OCI-LY3 (cell line): ENCODE data around the gene IL18RAP.

ENCODE experiments used
- H2AFZ ChIP-seq: fragments of 200-600, 300-600 bp; shearing (Covaris generic); 2 replicates; pipeline ENCODE4 v1.6.0; 2014; ENCODE audit warnings: antibody characterized with exemption, low read depth, low read length
- H3K27ac ChIP-seq: fragments of 200-600, 300-600 bp; sonication (generic); 2 replicates; pipeline ENCODE4 v1.5.1; 2014; ENCODE audit warnings: mild to moderate bottlenecking, low read length, moderate library complexity, mixed read lengths
- H3K27me3 ChIP-seq: fragments of 200-600, 300-600 bp; sonication (generic); 2 replicates; pipeline ENCODE4 v1.6.1; 2014; ENCODE audit warnings: low read depth, low read length, mixed read lengths
- H3K36me3 ChIP-seq: fragments of 200-600, 300-600 bp; sonication (generic); replicated peaks from 2 replicates; pipeline ENCODE3; 2014; ENCODE audit warnings: low read depth, low read length, mixed read lengths
- H3K4me1 ChIP-seq: fragments of 300-600, 200-600 bp; sonication (generic); 2 replicates; pipeline ENCODE4 v1.6.1; 2014; ENCODE audit warnings: low read length, mixed read lengths
- H3K4me2 ChIP-seq: fragments of 200-600, 300-600 bp; sonication (generic); 2 replicates; pipeline ENCODE4 v1.6.1; 2014; ENCODE audit warnings: low read length, mixed read lengths
- H3K4me3 ChIP-seq: fragments of 300-600, 200-600 bp; sonication (generic); 2 replicates; pipeline ENCODE4 v1.5.1; 2014; ENCODE audit warnings: antibody characterized with exemption, mild to moderate bottlenecking, low read length, moderate library complexity
- H3K79me2 ChIP-seq: fragments of 300-600, 200-600 bp; shearing (Covaris generic); 2 replicates; pipeline ENCODE4 v1.6.1; 2014; ENCODE audit warnings: mild to moderate bottlenecking, low read length, mixed read lengths
- H3K9ac ChIP-seq: fragments of 300-600, 200-600 bp; shearing (Covaris generic); 2 replicates; pipeline ENCODE4 v1.6.0; 2014; ENCODE audit warnings: mild to moderate bottlenecking, low read length, moderate library complexity
- H3K9me3 ChIP-seq: fragments of 200-600, 300-600 bp; shearing (Covaris generic); 2 replicates; pipeline ENCODE4 v1.6.1; 2014; ENCODE audit warnings: low read length, mixed read lengths; ENCODE audit not compliant: insufficient read depth
- H4K20me1 ChIP-seq: fragments of 200-600, 300-600 bp; sonication (generic); 2 replicates; pipeline ENCODE4 v1.6.1; 2016; ENCODE audit warnings: low read length, mixed read lengths; ENCODE audit not compliant: insufficient read depth
- EZH2phosphoT487 ChIP-seq: fragments of 200-600 bp; shearing (Covaris generic); IDR thresholded peaks from 2 replicates; pipeline ENCODE4 v1.6.1; 2018; ENCODE audit warnings: antibody characterized with exemption, mixed run types, low read depth
- TF ChIP-seq, protein P1 (sequence below): fragments of 200-600, 300-600 bp; sonication (generic); IDR thresholded peaks from 2 replicates; pipeline ENCODE4 v1.5.1; 2014; ENCODE audit warnings: antibody characterized with exemption, low read length, low read depth

IL18RAP gene

DNA sequence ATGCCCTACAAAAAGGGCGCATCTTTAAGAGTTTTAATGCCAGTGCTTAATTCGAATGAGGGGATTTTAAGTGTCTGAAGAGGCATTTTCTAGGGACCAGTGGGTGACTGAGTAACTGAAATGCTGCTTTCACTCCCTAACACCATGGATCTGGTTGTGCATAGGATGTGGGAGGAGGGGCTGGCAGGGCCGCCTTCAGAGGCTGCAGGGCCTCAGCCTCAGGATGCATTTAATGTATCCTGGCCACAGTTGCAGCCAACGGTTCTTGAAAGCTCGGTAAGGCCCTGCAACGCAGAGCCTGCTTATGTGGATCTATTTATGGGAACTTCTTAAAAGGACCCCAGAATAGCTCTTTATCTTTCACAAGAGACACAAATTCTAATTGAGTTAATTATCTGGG is 25.8 kb upstream of the IL18RAP start:
- Histone ChIP-seq H3K79me2 (no peaks in the 10 kb centered on the region), H3K27ac (no peak overlapping the region), H3K4me1 (no peaks in the 10 kb centered on the region), H3K4me3 (no peak overlapping the region), H3K36me3 (no peaks in the 10 kb centered on the region), H3K27me3 (no peaks in the 10 kb centered on the region), H2AFZ (no peak overlapping the region), H3K4me2 (no peak overlapping the region), H4K20me1 (no peaks in the 10 kb centered on the region), H3K9ac (no peak overlapping the region), H3K9me3 (no peaks in the 10 kb centered on the region)
- TF ChIP-seq, protein P1, sequence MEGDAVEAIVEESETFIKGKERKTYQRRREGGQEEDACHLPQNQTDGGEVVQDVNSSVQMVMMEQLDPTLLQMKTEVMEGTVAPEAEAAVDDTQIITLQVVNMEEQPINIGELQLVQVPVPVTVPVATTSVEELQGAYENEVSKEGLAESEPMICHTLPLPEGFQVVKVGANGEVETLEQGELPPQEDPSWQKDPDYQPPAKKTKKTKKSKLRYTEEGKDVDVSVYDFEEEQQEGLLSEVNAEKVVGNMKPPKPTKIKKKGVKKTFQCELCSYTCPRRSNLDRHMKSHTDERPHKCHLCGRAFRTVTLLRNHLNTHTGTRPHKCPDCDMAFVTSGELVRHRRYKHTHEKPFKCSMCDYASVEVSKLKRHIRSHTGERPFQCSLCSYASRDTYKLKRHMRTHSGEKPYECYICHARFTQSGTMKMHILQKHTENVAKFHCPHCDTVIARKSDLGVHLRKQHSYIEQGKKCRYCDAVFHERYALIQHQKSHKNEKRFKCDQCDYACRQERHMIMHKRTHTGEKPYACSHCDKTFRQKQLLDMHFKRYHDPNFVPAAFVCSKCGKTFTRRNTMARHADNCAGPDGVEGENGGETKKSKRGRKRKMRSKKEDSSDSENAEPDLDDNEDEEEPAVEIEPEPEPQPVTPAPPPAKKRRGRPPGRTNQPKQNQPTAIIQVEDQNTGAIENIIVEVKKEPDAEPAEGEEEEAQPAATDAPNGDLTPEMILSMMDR: no peak
- TF ChIP-seq EZH2phosphoT487: no peak

DNA sequence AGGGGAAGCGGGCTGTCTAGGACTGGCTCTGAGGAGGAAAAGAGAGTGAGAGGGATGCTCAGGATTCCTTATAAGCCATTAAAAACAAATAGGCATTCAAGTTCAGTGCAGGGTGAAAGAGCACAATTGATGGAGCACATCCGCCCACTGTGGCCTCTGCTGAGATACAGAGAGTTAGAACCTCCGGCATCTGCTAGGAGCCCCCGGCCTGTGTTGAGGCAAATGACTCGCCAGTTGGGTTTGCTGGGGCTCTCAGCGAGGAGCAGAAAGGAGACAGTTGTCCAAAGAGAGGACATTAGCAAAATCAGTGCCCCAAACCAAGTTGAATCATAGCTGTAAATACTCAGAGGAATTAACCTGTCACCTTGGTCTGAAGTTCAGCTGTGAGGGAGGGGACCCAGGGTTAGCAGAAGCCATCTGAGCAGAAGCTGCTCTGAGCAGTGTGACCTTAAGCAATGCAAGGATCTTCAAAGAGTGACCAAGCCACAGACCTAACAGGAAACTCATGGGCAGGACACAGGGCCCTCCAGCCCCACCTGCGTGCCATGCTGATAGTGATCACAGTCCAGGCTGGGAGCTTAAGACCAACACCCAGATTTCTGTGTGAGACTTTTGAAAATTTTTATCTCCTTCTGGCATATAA is 23.3 kb upstream of the IL18RAP start:
- no peaks in the 10 kb centered on the region for H3K79me2 ChIP-seq
- H2AFZ ChIP-seq: no peak overlapping the region
- H3K4me2 ChIP-seq: no peak overlapping the region
- H3K4me3 ChIP-seq: no peak overlapping the region
- TF ChIP-seq, protein P1: no peak
- no peak for TF ChIP-seq EZH2phosphoT487
- no peaks in the 10 kb centered on the region for H3K4me1 ChIP-seq
- no peaks in the 10 kb centered on the region for H3K36me3 ChIP-seq
- H3K27me3 ChIP-seq: no peaks in the 10 kb centered on the region
- H3K27ac ChIP-seq: no peak overlapping the region
- H3K9ac ChIP-seq: no peak overlapping the region
- H3K9me3 ChIP-seq: no peaks in the 10 kb centered on the region
- no peaks in the 10 kb centered on the region for H4K20me1 ChIP-seq

DNA sequence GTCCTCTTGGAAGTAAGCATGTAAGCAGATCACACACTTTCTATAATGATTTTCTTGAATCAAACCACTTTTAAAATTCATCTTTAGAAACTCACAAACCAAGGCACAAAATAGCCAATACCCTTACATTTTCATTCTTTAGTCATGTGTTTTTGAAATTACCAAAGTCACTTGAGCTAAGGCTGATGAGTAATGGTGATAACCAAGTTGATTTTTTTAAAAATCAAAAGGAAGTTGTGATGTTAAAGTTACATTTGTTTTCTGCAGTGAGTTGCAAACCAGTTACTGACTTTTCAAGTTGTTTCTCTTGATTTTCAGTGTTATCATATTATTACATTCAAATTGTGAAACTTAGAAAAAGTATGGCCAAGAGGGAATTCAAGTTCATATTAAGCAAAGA is 21.5 kb upstream of the IL18RAP start:
- H3K4me2 ChIP-seq: no peak overlapping the region
- no peak for TF ChIP-seq EZH2phosphoT487
- TF ChIP-seq, protein P1: no peak
- no peaks in the 10 kb centered on the region for H3K4me1 ChIP-seq
- H3K36me3 ChIP-seq: no peaks in the 10 kb centered on the region
- H3K27ac ChIP-seq: no peak overlapping the region
- no peak overlapping the region for H3K9ac ChIP-seq
- no peaks in the 10 kb centered on the region for H3K79me2 ChIP-seq
- no peaks in the 10 kb centered on the region for H3K9me3 ChIP-seq
- no peaks in the 10 kb centered on the region for H4K20me1 ChIP-seq
- no peak overlapping the region for H2AFZ ChIP-seq
- no peak overlapping the region for H3K4me3 ChIP-seq
- H3K27me3 ChIP-seq: no peaks in the 10 kb centered on the region

DNA sequence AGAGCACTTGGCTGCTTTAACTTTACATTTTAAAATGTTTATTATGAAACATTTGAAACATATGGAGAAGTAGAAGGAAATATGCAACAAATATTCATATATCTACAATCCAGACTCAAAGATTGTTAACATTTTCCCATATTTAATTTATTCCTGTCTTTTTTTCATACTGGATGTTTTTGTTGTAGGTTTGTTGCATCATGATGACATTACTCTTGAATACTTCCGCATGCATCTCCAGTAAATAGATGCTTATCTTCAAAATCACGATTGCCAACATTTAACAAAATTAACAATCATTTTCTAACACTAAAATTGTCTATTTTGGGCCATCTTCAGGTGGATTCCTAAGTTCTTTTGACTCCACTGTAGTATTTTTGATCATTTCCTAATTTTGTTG is 21.1 kb upstream of the IL18RAP start:
- Histone ChIP-seq H2AFZ (no peak overlapping the region), H3K9me3 (no peaks in the 10 kb centered on the region), H3K27me3 (no peaks in the 10 kb centered on the region), H3K9ac (no peak overlapping the region), H3K4me3 (no peak overlapping the region), H3K79me2 (no peaks in the 10 kb centered on the region), H4K20me1 (no peaks in the 10 kb centered on the region), H3K4me2 (no peak overlapping the region), H3K27ac (no peak overlapping the region), H3K4me1 (no peaks in the 10 kb centered on the region), H3K36me3 (no peaks in the 10 kb centered on the region)
- no peak for TF ChIP-seq EZH2phosphoT487
- TF ChIP-seq, protein P1: no peak
